ENCODE measurements around the gene PRR20A. TPM values are rescaled to one million over a fixed set of nuclear protein-coding genes. Genes with fewer than 3 reads are reported as not detected.

PRR20A gene
- total and polyA plus RNA-seq, 2 of the 4 experiments (the other 2 are of a cell fraction): not detected

DNA sequence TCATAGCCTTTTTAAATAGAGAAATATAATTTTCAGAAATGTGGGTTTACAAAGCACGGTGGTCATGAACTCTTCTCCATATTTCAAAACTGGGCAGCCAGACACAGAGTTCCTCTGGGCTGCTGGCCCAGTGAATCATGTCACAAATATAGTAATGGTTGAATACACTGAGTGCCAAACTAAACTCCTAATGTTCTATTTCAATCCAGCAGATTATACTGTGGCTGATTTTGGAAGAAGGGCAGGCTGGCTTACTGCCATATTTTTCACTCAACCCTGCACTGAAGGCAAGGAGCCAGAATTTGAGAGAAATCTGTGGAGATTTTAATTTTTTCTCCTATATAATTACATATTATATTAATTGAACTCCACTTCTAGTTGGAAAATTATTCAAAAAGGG is 17.0 kb upstream of the PRR20A start:
- H3K23ac ChIP-seq (ENCODE audit: low read depth, low read length): no peak overlapping the region
- H2AFZ ChIP-seq (replicated peaks; ENCODE audit: low read length, poor library complexity): no peak overlapping the region
- POLR2A ChIA-PET (ENCODE audit: unreplicated experiment): no interaction called here
- ATAC-seq (ENCODE audit: low read depth): no peak
- no peak overlapping the region for H2BK15ac ChIP-seq (ENCODE audit: low read depth, low read length)
- no peak overlapping the region for H2BK120ac ChIP-seq (ENCODE audit: low read depth, low read length)
- H2BK20ac ChIP-seq (ENCODE audit: low read depth, low read length): no peak overlapping the region
- H3K56ac ChIP-seq (ENCODE audit: extremely low read depth, insufficient read depth, low read length): no peak overlapping the region
- no peak overlapping the region for H4K5ac ChIP-seq (ENCODE audit: low read depth, low read length)
- TF ChIP-seq CEBPB (IDR thresholded peaks at IDR 0.05; ENCODE audit: low read depth, low read length): no peak
- no peak for TF ChIP-seq CHD1 (IDR thresholded peaks at IDR 0.05; ENCODE audit: low read depth, low read length)
- TF ChIP-seq, protein P1, sequence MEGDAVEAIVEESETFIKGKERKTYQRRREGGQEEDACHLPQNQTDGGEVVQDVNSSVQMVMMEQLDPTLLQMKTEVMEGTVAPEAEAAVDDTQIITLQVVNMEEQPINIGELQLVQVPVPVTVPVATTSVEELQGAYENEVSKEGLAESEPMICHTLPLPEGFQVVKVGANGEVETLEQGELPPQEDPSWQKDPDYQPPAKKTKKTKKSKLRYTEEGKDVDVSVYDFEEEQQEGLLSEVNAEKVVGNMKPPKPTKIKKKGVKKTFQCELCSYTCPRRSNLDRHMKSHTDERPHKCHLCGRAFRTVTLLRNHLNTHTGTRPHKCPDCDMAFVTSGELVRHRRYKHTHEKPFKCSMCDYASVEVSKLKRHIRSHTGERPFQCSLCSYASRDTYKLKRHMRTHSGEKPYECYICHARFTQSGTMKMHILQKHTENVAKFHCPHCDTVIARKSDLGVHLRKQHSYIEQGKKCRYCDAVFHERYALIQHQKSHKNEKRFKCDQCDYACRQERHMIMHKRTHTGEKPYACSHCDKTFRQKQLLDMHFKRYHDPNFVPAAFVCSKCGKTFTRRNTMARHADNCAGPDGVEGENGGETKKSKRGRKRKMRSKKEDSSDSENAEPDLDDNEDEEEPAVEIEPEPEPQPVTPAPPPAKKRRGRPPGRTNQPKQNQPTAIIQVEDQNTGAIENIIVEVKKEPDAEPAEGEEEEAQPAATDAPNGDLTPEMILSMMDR (conservative IDR thresholded peaks at IDR 0.05; ENCODE audit: low read depth, low read length): no peak
- no peak for TF ChIP-seq SMC3 (IDR thresholded peaks at IDR 0.05; ENCODE audit: low read depth, low read length)
- TF ChIP-seq RCOR1 (IDR thresholded peaks at IDR 0.05; ENCODE audit: insufficient replicate concordance, low read length): no peak
- no peak for TF ChIP-seq FOS (IDR thresholded peaks at IDR 0.05; ENCODE audit: low read depth, low read length)
- TF ChIP-seq MAZ (IDR thresholded peaks at IDR 0.05; ENCODE audit: borderline replicate concordance, low read depth, low read length): no peak
- TF ChIP-seq USF2 (IDR thresholded peaks at IDR 0.05; ENCODE audit: low read depth, low read length): no peak
- TF ChIP-seq BHLHE40 (IDR thresholded peaks at IDR 0.05; ENCODE audit: low read depth, low read length): no peak
- TF ChIP-seq NFE2L2 (IDR thresholded peaks at IDR 0.05; ENCODE audit: low read depth, low read length): no peak
- TF ChIP-seq POLR2A (IDR thresholded peaks at IDR 0.05; ENCODE audit: low read depth, low read length): no peak
- TF ChIP-seq MAFK (IDR thresholded peaks at IDR 0.05; ENCODE audit: low read depth, low read length): no peak
- no peak for TF ChIP-seq MXI1 (IDR thresholded peaks at IDR 0.05; ENCODE audit: borderline replicate concordance, low read depth, low read length)
- TF ChIP-seq RFX5 (IDR thresholded peaks at IDR 0.05; ENCODE audit: low read depth, low read length): no peak
- no peak for TF ChIP-seq RAD21 (IDR thresholded peaks at IDR 0.05; ENCODE audit: low read length)
- TF ChIP-seq ELK1 (IDR thresholded peaks at IDR 0.05; ENCODE audit: borderline replicate concordance, low read depth, low read length): no peak
- no peak overlapping the region for H3K4ac ChIP-seq (ENCODE audit: low read depth, low read length)
- no peak overlapping the region for H2BK5ac ChIP-seq (ENCODE audit: low read depth, low read length, poor library complexity, severe bottlenecking)
- CTCF ChIA-PET: no interaction called here
- H2AK9ac ChIP-seq (replicated peaks; ENCODE audit: low read depth, low read length, poor library complexity): no peak overlapping the region
- no peak overlapping the region for H2AK5ac ChIP-seq (ENCODE audit: low read depth, low read length)
- no TSS peak for BruUV-seq (replicated peaks)
- H3K4me3 ChIP-seq (ENCODE audit: insufficient read depth, low read depth, low read length): no peak overlapping the region
- peaks cover 8% of the 10 kb centered on the region for H3K9me3 ChIP-seq (ENCODE audit: control insufficient read depth, insufficient read depth, low read length)
- H3K9me1 ChIP-seq (ENCODE audit: insufficient read depth, low read length): no peaks in the 10 kb centered on the region
- no peak overlapping the region for H3K9ac ChIP-seq (ENCODE audit: low read depth, low read length)
- no peak overlapping the region for H3K18ac ChIP-seq (ENCODE audit: low read depth, low read length)
- no peak overlapping the region for H3K14ac ChIP-seq (replicated peaks; ENCODE audit: low read depth, low read length)
- H3K79me1 ChIP-seq (ENCODE audit: low read depth in 1 of 2, low read length in 2 of 2): no peaks in the 10 kb centered on the region
- intact Hi-C loops (cut with micrococcal nuclease) (no loop called here), in situ Hi-C loops (cut with MboI; ENCODE audit: low sequenced_read_pairs) (no loop called here), dilution Hi-C loops (cut with HindIII; ENCODE audit: low sequenced_read_pairs, unreplicated experiment) (no loop called here)
- no peaks in the 10 kb centered on the region for H3K36me3 ChIP-seq (ENCODE audit: control insufficient read depth, insufficient read depth, low read length)
- H3K4me2 ChIP-seq (ENCODE audit: low read depth, low read length): no peak overlapping the region
- no peak overlapping the region for H3K27ac ChIP-seq (ENCODE audit: insufficient read depth, low read length)
- H4K8ac ChIP-seq (ENCODE audit: low read depth in 2 of 2, low read length in 2 of 2): no peak overlapping the region
- WGBS, 2 experiments (ENCODE audit: extremely low coverage in 2 of 2, insufficient read length in 1 of 2): no CpG with 5 or more reads among the region's 1 CpG
- no peak overlapping the region for H4K91ac ChIP-seq (ENCODE audit: insufficient read depth, low read depth, low read length)
- H4K20me1 ChIP-seq (ENCODE audit: insufficient read depth, low read length): no peaks in the 10 kb centered on the region
- H3K27me3 ChIP-seq (ENCODE audit: control insufficient read depth, insufficient read depth, low read length): no peaks in the 10 kb centered on the region
- no peaks in the 10 kb centered on the region for H3K4me1 ChIP-seq (ENCODE audit: control insufficient read depth, insufficient read depth, low read length)
- no peak for DNase-seq

Data from IMR-90 (cell line).